Smooth muscle cell of the pulmonary artery (primary cell): Measurements from ENCODE around the gene SYPL2. TPM values are rescaled to one million over a fixed set of nuclear protein-coding genes. Genes with fewer than 3 reads are reported as not detected.

Experiments
- total RNA-seq: library from RNA; depleted of rRNA; stranded (reverse); fragments of >200 nt; gene quantifications from 2 replicates; pipeline ENCODE4 v1.2.3, GENCODE V29; 2014

SYPL2 gene
- total RNA-seq, result 0.56 and 0.91 TPM in 2 replicates

GRCh38 chr1:109466452-109467300, at the start of gene SYPL2:
SYPL2 (plus strand) TSS chr1:109466546; CDS start chr1:109466844, 298 bp downstream.

GRCh38 chr1:109426281-109427170, 39.8 kb upstream of the SYPL2 start, which contains the start of gene PSMA5:
PSMA5 (minus strand) TSS chr1:109426448; CDS start chr1:109426330, 118 bp downstream.

GRCh38 chr1:109483672-109484518, 17.5 kb downstream of the SYPL2 start, which contains the start of gene ATXN7L2:
ATXN7L2 (plus strand) TSS chr1:109483905; CDS start chr1:109483954, 49 bp downstream.

GRCh38 chr1:109493805-109494539, 27.6 kb downstream of the SYPL2 start, which contains the start of gene CYB561D1:
CYB561D1 (plus strand) TSS chr1:109494094; CDS start chr1:109494140, 46 bp downstream.

DNA sequence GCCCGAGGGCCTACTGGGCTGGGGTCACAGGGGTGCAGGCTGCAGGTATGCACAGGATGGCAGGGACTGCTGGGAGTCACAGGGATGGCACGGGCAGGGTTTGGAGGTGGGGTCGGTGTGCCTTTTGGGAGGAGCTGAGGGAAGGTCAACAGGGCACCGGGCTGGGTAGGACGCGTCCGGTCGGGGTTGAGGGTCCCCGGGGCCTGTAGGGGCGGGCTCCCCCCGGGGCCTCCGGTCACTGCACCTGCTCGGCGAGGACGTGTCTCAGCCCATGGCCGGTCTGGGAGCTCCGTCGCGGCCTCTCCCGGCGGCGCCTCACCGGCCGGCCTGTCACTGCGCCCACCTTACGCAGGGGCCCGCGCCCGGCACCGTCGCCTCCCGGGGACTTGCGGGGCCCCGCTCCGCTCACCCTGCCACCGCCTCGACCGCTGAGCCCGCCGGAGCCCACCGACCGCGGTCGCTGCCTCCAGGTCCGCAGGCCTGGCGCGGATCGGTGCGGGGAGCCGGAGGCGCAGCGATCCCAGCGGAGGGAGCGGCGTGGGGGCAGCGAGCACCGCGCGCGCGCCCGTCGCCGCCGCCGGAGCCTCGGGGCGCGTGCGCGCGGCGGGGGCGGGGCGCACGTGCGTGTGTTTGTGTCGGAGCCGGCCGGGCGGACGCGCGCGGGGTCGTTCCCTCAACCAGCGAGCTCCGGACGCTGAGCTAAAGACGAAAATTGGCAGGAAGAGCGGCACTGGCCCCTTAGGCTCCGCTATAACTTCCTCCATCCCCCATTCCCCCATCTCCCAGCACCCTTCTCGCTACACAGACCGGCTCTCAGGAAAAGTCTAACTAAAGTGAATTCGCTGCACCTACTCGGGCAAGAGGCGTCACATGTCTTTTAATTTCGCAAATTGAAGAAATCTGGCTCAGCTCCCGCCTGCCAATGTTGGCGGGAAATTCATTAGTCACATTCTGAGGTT, 43.1 kb downstream of the SYPL2 start, which contains the start of gene AMIGO1:
Gene AMIGO1 (minus strand): TSS at position 552 of the 959 bp plus-strand sequence. CDS start 815 bp downstream, outside the sequence.

Other genes with a start within 250 kb of the SYPL2 start
- gene CELSR2, start 217.0 kb upstream of the SYPL2 start, total RNA-seq, result 4.8 and 6.3 TPM in 2 replicates
- 1.8 and 4.7 TPM in 2 replicates for gene PSRC1, start 183.4 kb upstream of the SYPL2 start, total RNA-seq
- not detected in 2 replicates for gene MYBPHL, start 159.5 kb upstream of the SYPL2 start, total RNA-seq
- 16.7 and 27.4 TPM in 2 replicates for gene SORT1, start 68.6 kb upstream of the SYPL2 start, total RNA-seq
- 36.6 and 52.4 TPM in 2 replicates for gene PSMA5, start 40.1 kb upstream of the SYPL2 start, total RNA-seq
- 1.2 and 1.3 TPM in 2 replicates for gene ATXN7L2, start 17.4 kb downstream of the SYPL2 start, total RNA-seq
- gene CYB561D1, start 27.5 kb downstream of the SYPL2 start, total RNA-seq, result 6.5 and 10.4 TPM in 2 replicates
- 3.3 and 4.9 TPM in 2 replicates for gene AMIGO1, start 43.2 kb downstream of the SYPL2 start, total RNA-seq
- gene GPR61, start 73.3 kb downstream of the SYPL2 start, total RNA-seq, result 0.13 TPM in 1 of 2 replicates, not detected in the other
- 14.9 and 16.0 TPM in 2 replicates for gene GNAI3, start 82.1 kb downstream of the SYPL2 start, total RNA-seq
- 0.30 and 0.33 TPM in 2 replicates for gene GNAT2, start 153.1 kb downstream of the SYPL2 start, total RNA-seq
- gene AMPD2, start 153.3 kb downstream of the SYPL2 start, total RNA-seq, result 98.9 and 120 TPM in 2 replicates
- 7.8 and 12.9 TPM in 2 replicates for gene GSTM4, start 189.6 kb downstream of the SYPL2 start, total RNA-seq
- 26.5 and 27.1 TPM in 2 replicates for gene GSTM2, start 201.5 kb downstream of the SYPL2 start, total RNA-seq
- gene GSTM1, start 221.3 kb downstream of the SYPL2 start, total RNA-seq, result not detected in 2 replicates
- gene GSTM5, start 245.7 kb downstream of the SYPL2 start, total RNA-seq, result 4.1 and 5.0 TPM in 2 replicates